Activated naive CD4-positive, alpha-beta T cell treated with Interleukin-2 at 50 U/mL for 16 hours (primary cell): ENCODE results near the gene RHNO1.
"Not testable (repeated sequence)": the region's sequence is repeated elsewhere in the genome, so short reads cannot be mapped to it uniquely, and the experiment has no call there.

Experiments
- DNase-seq: peaks from one replicate; pipeline ENCODE4 v3.0.0-alpha.2; 2020

Gene RHNO1

DNA sequence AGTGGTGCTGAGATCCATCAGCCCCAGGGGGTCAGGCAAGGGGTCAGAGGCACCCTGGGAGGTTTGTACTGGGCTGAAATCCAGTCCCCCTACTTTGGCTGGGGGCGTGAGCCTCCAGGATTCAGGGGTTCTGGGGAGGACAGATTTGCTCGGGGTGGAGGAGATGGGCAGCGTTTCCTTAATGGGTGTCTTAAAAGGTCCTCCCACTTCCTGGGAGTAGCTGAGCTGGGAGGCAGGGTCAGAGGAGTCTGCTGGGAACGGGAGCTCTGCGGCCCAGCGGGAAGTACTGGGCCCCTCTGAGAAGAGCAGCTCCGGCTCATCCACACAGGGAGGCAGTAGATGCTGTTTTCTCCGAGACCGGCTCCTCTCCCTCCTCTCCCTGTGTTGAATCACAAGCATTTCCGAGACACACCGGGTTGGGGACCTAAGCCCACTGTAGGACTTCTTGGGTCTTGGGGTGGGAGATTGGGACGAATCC, 18.0 kb upstream of the RHNO1 start:
- no peak for DNase-seq

DNA sequence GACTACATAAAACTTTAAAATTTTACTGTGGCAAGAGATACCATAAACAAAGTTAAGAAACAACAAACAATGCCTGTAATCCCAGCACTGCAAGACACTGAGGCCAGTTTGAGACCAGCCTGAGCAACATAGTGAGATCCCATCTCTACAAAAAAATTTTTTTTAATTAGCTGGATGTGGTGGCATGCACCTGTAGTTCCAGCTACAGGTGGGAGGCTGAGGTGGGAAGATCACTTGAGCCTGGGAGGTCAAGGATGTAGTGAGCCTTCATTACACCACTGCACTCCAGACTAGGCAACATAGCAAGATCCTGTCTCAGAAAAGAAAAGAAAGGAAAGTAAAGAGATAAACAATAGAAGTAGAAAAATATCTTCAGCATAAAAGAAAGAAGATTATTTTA, 16.9 kb upstream of the RHNO1 start:
- no peak for DNase-seq

DNA sequence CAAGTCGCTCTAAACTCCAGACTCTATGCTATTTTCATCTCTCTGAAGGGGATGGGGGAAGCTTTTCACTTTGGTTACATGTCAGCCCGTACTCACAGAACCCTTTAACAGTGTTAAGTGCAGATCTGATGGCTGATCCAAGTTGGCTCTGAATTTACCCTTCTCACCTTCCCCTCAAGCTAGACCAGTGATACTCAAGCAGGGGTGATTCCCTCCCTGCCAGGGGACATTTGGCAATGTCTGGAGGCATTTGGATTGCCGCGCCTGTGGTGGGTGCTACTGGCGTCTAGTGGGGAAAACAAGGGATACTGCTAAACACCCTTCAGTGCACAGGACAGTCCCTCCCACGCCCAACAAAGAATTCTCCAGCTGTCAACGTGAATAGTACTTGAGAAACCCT, 14.1 kb upstream of the RHNO1 start:
- DNase-seq, result no peak

DNA sequence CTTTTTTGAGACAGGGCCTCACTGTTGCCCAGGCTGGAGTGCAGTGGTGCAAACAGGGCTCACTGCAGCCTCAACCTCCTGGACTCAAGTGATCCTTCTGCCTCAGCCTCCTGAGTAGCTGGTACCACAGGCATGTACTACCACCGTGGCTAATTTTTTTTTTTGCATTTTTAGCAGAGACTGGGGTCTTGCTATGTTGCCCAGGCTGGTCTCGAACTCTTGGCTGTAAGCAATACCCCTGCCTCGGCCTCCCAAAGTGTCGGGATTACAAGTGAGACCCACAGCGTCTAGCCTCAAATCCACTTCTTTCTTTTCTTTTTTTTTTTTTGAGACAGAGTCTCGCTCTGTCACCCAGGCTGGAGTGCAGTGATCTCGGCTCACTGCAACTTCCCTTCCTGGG, 13.6 kb upstream of the RHNO1 start:
- not testable (repeated sequence) for DNase-seq

DNA sequence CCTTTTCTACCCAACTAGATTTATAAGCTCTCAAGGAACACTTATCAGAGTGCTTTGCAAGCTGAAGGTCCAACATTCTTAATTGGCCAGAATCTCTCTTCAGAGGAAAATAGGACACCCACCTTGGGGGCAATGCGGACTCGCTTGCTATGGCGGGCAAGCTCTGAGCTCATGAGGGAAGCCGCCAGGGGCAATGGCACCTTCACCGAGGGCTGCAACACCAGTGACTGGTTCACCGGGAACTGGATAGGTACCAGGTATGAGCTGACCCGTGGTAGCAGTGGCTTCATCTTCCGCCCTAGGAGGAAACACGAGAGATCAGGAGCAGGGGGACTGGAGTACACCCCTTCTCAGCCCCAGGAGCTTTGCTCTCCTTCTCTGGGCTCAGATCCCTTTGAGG, 12.8 kb upstream of the RHNO1 start:
- no peak for DNase-seq

DNA sequence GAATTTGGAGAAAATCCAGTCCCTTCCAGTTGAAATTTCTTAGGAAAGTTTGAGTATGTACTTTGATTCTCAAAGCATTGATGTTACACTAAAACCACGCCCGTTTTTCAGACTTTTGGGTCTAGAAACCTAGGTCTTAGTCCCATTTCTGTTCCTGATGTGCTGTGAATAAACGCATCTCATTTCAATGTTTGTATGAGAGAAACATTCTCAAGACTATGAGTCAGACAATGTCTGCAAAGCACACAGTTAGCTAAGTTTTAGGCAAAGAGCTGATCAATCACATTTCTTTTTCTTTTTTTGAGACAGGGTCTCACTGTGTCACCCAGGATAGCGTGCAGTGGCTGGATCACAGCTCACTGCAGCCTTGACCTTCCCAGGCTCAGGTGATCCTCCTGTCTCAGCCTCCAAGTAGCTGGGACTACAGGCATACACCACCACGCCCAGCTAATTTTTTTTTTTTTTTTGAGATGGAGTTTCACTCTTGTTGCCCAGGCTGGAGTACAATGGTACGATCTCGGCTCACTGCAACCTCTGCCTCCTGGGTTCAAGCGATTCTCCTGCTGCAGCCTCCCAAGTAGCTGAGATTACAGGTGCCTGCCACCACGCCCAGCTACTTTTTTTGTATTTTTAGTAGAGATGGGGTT, 7.9 kb upstream of the RHNO1 start:
- DNase-seq, result not testable (repeated sequence)

DNA sequence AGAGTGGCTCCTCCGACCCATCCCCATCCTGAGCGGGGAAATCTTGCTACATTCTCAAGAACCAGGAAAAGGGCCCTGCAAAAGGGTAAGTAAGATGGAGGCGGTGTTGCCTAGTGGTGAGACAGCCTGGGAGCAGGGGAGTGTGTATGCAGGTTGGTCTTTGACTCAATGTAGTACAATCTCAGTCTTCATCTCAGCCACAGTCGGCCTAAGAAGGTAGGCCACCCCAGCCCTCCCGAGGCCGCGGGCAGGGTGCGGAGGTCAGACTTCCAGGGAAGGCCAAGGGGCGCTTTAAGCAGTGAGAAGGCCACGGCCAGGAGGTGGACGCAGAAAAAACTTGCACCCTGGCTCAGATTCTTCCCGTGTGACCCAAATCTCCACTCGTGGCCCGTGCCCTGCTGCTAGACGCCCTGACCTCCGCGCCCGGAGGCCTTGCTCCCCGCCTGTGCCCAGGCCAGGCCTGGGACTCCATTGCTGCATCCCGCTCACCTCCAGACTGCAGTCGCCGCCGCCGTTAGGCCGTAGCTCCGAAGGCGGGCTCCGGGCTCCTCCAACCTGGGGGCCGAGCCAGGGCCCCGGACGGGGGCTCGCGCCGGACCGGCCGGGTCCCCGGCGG, 484 bp upstream of the RHNO1 start:
- DNase-seq, result peak; percentile 5

DNA sequence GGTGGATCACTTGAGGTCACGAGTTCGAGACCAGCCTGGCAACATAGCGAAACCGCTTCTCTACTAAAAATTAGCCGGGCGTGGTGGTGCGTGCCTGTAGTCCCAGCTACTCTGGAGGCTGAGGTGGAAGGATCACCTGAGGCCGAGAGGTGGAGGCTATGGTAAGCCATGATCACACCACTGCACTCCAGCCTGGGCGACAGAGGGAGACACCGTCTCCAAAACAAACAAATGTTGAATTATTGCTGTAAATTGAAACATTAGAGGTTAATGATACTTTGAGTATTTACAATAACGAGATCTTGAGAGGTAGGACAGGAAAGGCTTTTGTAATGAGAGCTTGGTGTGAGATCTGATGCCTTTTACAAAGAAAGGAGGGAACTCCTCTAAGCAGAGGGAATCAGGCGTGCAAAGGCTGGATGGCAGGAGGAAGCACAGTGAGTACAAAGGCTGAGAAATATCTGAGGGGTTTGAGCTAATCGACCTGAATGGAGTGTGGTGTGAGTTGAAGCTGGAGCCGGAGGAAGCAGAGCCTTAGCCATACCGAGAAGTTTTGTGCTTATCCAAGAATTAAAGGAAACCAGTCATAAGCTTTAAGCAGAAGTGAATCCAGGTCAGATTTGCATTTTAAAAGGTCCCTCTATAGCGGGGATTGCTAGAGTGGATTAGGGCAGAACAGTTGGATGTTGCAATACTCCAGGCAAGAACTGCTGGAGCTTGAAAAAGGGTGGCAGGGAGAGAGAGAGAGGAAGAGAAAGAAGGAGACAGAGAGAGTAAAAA, 1.1 kb downstream of the RHNO1 start:
- DNase-seq, result no peak

DNA sequence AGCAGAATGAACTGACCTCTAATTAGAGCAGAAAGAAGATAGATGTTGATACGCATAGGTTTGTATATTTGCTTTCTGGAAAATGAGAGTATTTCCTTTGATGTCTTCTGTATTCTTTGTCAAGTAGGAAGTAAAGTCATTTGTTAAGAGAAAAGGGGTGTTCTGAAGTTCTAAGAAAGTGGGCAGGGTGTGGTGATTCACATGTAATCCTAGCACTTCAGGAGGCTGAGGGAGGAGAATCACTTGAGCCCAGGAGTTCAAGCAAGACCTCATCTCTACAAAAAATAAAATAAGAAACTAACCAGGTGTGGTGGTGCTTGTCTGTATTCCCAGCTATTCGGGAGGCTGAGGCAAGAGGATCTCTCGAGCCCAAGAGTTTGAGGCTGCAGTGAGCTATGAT, 2.8 kb downstream of the RHNO1 start:
- DNase-seq, result no peak

DNA sequence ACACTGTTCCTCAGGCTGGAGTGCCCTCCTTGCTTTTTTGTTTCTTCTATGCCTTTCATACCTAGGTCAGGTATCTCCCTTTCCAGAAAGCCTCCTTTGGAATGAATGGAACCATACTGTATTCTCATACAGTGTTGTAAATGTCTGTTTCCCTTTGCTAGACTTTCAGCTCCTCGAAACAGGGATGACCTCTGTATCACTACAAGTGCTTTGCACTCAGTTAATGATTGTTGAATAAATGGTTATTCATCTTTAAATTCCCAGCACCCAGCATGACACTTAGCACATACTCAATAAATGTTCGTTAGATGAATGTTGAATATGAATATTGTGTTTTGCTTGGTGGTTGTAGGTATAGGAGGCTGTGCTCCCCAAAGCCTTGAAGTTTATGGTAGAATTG, 7.8 kb downstream of the RHNO1 start:
- no peak for DNase-seq

DNA sequence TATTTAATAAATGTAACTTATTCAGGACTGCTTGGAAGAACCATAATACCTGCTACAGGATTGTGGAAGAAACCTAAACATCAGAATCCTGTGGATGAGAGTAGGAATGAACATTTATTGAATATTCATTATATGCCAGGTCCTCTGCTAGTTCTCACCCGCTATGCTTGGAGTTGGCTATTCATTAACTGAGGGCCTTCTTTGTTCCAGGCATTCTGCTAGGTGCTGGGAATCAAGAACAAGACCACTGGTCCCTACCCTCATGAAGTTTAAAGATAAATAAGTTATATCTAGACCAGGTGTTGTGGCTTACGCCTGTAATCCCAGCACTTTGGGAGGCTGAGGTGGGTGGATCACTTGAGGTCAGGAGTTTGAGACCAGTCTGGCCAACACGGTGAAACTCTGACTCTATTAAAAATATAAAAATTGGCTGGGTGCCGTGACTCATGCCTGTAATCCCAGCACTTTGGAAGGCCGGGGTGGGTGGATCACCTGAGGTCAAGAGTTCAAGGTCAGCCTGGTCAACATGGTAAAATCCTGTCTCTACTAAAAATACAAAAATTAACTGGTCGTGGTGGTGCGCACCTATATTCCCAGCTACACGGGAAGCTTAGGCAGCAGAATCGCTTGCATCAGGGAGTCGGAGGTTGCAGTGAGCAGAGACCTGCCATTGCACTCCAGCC, 9.9 kb downstream of the RHNO1 start:
- DNase-seq, result no peak

DNA sequence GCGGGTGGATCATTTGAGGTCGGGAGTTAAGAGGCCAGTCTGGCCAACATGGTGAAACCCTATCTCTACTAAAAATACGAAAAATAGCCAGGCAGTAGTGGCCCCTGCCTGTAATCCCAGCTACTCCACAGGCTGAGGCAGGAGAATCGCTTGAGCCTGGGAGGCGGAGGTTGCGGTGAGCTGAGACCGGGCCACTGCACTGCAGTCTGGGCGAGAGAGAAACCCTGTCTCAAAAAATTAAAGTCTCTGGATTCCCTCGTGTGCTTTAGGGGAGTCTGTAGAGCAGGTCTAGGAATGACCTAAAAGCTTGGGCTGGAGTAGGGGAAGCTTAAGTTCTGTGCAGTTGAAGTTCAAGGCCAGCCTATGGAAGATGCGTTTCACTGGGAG, 13.0 kb downstream of the RHNO1 start:
- no peak for DNase-seq

DNA sequence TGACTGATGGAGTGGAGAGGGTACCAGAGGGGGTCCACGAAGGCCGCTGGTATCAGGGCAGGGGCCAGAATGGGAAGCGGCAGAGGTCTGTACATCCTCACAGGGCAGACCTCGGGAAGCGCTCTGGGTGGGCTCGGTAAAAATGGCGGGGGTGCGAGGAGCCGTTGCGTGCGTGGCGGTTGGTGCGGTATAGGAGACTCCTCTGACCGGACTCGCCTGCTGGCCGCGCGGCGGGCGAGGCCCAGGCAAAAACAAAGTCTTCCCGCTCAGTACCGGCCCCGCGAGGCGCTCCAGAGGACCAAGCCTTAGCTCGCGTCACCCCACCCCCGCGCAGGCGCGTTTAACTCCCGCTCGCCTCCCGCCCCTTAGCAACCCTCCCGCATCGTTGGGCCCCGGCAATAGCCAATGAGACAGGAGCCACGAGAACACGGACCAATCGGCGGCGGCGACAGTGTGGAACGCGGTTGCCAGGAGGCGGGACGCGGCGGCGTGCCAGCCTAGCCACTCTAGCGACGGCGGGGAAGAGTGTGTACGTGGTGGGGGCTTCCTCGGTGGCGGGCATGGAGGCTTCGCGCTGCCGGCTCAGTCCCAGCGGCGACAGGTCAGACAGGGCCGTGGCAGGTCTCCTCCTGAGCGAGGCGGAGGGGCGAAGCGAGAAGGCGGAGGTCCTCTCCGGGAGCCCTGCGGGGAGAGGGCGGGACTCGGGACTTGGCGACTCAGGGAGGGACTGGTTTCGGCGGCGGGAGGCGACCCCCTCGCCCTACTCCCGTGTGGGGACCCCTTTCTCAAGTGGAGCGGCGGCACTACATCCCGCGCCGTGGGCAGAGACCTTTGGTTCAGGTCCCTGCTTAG, 13.6 kb downstream of the RHNO1 start, which contains the start of gene TULP3:
Gene TULP3 (plus strand): TSS at position 504 of the 852 bp plus-strand sequence. CDS start 57 bp downstream, at position 561.
- peak; percentile 99 for DNase-seq

DNA sequence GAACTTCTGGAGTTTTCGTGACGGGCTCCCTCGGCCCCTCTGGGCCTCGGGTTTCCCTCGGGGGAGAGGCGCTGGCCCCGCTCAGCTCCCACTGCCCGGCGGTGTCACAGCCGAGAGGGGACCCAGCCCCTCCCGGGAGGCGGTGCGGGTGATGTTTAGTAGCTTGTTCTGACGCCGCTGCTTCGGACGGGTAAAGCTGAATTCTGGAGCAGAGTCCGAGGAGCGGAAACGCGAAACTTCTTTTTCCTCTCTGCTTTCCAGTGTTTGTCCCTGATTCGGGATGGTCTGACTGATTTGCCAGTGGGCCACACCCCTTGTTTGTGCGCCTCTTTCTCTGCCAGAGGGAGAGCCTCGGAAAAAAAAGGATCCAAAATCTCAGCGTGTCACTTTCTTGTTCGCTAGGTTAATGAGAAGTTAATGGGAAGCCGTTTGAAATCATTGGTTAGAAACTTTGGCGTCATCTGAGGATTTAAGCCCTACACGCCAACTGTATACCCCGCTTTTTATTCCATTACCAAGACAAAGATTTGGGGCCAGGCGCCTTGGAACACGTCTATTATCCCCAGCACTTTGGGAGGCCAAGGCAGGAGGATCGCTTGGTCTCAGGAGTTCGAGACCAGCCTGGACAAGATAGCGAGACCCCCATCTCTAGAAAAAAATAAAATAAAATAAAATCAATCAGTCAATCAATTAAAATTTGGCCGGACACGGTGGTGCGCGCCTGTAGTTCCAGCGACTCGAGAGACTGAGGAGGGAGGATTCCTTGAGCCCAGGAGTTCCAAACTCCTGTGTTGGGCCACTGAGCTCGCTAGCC, 14.4 kb downstream of the RHNO1 start:
- DNase-seq, result peak; percentile 42

DNA sequence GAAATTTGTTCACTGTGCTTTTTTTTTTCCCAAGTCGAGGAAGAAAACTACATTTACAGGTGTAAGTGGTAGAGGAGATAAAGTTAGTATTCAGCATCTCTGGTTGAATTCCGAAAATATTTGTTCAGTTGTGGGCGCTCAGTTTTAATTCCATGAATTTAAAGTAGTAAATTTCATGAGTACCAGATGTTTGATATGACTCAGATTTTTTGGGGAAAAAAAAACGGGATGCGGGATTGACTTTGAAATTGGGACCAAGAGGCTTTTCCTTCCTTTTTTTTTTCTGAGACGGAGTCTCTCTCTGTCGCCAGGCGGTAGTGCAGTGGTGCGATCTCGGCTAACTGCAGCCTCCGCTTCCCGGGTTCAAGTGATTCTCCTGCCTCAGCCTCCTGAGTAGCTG, 15.2 kb downstream of the RHNO1 start:
- DNase-seq, result no peak

DNA sequence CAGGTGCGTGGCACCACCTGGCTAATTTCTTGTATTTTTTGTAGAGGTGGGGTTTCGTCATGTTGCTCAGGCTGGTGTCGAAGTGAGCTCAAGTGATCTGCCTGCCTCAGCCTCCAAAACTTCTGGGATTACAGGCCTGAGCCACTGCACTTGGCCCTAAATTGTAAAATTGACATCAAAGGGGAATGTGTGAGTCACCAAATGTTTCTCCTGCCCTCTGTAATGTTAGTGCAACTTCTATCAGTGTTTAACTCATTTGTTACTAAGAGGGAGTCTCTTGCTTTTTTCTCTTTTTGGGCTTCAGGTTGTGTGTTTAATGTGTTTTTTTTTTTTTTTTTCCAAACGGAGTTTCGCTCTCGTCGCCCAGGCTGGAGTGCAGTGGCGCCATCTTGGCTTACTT, 16.0 kb downstream of the RHNO1 start:
- no peak for DNase-seq

DNA sequence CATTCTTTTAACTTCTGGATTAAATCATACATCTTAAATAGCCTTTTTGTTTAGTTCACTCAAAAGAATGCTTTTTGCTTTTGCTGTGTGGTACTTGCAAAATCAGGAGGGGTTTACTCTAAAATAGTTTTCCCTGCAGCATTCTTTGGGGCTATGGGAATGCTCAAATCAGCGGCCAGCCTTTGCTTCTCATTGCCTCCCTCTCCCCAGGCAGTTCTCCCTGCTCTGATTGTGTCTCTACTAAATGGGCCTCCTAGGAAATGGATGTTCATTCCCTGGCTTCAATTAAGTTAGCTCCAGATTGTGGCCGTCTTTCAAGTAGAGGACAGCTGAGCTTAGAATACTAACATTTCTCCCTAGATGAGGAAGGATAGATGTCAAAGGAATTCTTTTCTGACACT, 18.0 kb downstream of the RHNO1 start:
- no peak for DNase-seq

DNA sequence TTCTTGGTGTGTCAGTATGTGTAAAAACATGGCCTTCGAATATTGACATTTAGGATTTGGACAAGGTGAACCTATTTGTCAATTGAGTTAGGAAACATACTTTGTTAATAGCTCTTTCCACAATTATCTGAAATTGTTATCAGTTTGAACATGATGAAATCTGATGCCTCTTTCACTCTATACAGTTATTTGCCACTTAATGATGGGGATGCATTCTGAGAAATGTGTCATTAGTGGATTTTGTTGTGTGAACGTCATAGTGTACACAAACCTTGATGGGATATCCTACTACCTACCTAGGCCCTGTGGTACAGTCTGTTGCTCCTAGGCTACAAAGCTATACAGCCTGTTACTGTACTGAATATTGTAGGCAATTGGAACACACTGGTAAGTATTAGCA, 18.5 kb downstream of the RHNO1 start:
- DNase-seq, result no peak

DNA sequence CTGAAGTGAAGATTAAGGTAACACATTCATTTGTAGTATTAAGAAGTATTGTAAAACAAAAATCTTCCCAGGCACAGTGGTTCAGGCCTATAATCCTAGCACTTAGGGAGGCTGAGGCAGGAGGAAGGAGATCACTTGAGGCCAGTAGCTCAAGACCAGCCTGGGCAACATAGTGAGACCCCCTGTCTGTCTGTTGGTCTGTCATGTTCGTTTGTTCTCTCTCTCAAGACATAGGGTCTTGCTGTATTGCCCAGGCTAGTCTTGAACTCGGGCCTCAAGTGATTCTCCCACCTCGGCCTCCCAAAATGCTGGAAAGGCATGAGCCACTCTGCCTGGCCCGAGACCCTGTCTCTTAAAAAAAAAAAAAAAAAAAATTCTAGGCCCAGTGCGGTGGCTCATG, 20.4 kb downstream of the RHNO1 start:
- no peak for DNase-seq

DNA sequence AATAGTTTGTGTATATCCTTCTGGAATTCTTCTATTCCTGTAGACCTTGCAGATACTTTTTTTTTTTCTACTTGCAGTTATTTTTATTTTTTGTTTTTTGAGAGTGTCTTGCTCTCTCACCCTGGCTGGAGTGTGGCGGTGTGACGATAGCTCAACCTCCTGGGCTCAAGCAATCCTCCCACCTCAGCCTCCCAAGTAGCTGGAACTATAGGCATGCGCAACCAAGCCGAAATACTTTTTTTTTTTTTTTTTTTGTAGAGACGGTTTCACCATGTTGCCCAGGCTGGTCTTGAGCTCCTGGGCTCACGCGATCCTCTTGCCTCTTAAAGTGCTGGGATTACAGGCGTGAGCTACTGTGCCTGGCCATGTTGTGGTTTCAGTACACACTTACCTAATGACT, 23.6 kb downstream of the RHNO1 start:
- DNase-seq, result no peak

DNA sequence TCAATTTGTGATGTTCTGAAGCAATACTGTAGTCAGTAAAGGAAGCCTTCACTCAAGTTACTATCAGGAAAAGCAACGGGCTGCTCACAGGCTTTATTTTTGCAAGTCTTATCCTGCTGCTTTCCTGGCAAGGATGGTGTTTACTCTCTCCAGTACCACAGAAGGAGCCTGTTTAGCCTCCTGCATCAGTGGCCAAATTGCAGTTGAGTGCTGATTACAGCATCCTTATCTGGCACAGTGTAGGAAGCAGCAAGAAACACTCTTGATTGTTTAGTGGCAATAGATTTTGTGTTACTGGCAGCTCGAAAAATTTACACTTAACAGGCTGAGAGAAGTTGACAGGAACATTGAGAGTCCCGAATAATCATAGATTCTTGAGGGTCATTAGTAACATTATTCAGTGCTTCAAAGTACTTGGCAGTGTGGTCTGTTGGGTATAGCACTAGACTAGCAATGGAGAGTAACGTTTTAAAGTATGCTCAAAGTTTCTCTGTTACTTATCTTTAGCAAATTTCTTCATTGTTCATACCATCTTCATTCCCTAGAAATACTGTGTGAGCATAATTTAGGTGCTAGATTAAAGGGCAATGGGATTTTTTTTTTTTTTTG, 25.4 kb downstream of the RHNO1 start:
- no peak for DNase-seq
